Brain microvascular endothelial cell (primary cell): ENCODE data around the gene ENDOU.

Source experiments
- DNase-seq: peaks from one replicate; pipeline ENCODE4 v3.0.0-alpha.2; 2020
- H3K27ac ChIP-seq: fragments of 250-450 bp; sonication (Bioruptor Pico); 2 replicates; pipeline ENCODE4 v1.5.1; 2020; ENCODE audit warnings: mild to moderate bottlenecking, moderate library complexity
- H3K27me3 ChIP-seq: fragments of 250-450 bp; sonication (Bioruptor Pico); replicated peaks from 2 replicates; pipeline ENCODE4 v1.5.1; 2020; ENCODE audit warnings: mild to moderate bottlenecking
- H3K36me3 ChIP-seq: fragments of 250-450 bp; sonication (Bioruptor Pico); replicated peaks from 2 replicates; pipeline ENCODE4 v1.5.1; 2020; ENCODE audit warnings: mild to moderate bottlenecking
- H3K4me3 ChIP-seq: 2 replicates; pipeline ENCODE4 v1.5.1; 2011; ENCODE audit warnings: low read depth, mild to moderate bottlenecking, control low read depth, low read length, moderate library complexity
- in situ Hi-C: cut with HindIII; loops from 2 replicates; pipeline ENCODE4 v1.10.0; 2017; ENCODE audit warnings: low sequenced_read_pairs, low pct_ligation_motif_present
- TF ChIP-seq, protein P1 (sequence below): IDR thresholded peaks from 2 replicates; pipeline ENCODE4 v1.5.1; 2011; ENCODE audit warnings: low read depth, mild to moderate bottlenecking, moderate library complexity, low read length, control low read depth, inconsistent platforms; ENCODE audit errors: missing control alignments

ENDOU gene

GRCh38 chr12:47750916-47751470, 25.7 kb upstream of the ENDOU start:
- H3K36me3 ChIP-seq: no peaks in the 10 kb centered on the region
- no peaks in the 10 kb centered on the region for H3K27me3 ChIP-seq
- TF ChIP-seq, protein P1, sequence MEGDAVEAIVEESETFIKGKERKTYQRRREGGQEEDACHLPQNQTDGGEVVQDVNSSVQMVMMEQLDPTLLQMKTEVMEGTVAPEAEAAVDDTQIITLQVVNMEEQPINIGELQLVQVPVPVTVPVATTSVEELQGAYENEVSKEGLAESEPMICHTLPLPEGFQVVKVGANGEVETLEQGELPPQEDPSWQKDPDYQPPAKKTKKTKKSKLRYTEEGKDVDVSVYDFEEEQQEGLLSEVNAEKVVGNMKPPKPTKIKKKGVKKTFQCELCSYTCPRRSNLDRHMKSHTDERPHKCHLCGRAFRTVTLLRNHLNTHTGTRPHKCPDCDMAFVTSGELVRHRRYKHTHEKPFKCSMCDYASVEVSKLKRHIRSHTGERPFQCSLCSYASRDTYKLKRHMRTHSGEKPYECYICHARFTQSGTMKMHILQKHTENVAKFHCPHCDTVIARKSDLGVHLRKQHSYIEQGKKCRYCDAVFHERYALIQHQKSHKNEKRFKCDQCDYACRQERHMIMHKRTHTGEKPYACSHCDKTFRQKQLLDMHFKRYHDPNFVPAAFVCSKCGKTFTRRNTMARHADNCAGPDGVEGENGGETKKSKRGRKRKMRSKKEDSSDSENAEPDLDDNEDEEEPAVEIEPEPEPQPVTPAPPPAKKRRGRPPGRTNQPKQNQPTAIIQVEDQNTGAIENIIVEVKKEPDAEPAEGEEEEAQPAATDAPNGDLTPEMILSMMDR: no peak

GRCh38 chr12:47750229-47750798, 25.0 kb upstream of the ENDOU start:
- no peak overlapping the region for H3K4me3 ChIP-seq
- H3K27me3 ChIP-seq: peaks cover 6% of the 10 kb centered on the region
- DNase-seq: no peak
- in situ Hi-C loops: no loop called here
- TF ChIP-seq, protein P1: no peak
- H3K27ac ChIP-seq: no peak overlapping the region
- H3K36me3 ChIP-seq: no peaks in the 10 kb centered on the region

More at GRCh38 chr12:47750916-47751470, 25.7 kb upstream of the ENDOU start:
- Histone ChIP-seq H3K27ac (no peak overlapping the region), H3K4me3 (no peak overlapping the region)
- in situ Hi-C loops: no loop called here
- DNase-seq: no peak

GRCh38 chr12:47748899-47749298, 23.6 kb upstream of the ENDOU start:
- in situ Hi-C loops: no loop called here
- TF ChIP-seq, protein P1: no peak
- H3K27ac ChIP-seq: no peak overlapping the region
- no peak overlapping the region for H3K4me3 ChIP-seq
- DNase-seq: no peak
- H3K36me3 ChIP-seq: no peaks in the 10 kb centered on the region
- peaks cover 8% of the 10 kb centered on the region for H3K27me3 ChIP-seq

DNA sequence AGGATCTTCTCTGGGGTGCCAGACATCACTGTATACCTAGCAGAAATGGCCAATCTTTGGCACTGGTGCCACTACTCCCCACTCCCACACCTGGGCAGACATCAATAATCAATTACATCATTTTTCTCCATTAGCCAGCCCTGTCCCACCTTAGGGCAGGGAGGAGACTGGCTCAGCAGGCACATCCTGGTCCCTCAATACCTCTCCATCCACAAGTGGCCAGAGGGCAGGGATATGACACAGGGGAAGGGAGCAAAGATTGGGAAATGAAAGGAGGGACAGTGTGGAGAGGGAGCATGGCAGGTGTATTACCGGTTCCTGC, 23.2 kb upstream of the ENDOU start:
- DNase-seq: no peak
- Histone ChIP-seq H3K4me3 (no peak overlapping the region), H3K36me3 (no peaks in the 10 kb centered on the region), H3K27ac (no peak overlapping the region), H3K27me3 (peaks cover 8% of the 10 kb centered on the region)
- TF ChIP-seq, protein P1: no peak
- in situ Hi-C loops: no loop called here

- TF ChIP-seq, protein P1: no peak
Observed at GRCh38 chr12:47747596-47748506, 22.6 kb upstream of the ENDOU start.

More at GRCh38 chr12:47747596-47748506, 22.6 kb upstream of the ENDOU start:
- Histone ChIP-seq H3K36me3 (no peaks in the 10 kb centered on the region), H3K27me3 (peaks cover 8% of the 10 kb centered on the region), H3K4me3 (no peak overlapping the region), H3K27ac (no peak overlapping the region)
- in situ Hi-C loops: no loop called here
- DNase-seq: no peak
